ENCODE measurements around the gene TMEM250.

The TMEM250 gene

DNA sequence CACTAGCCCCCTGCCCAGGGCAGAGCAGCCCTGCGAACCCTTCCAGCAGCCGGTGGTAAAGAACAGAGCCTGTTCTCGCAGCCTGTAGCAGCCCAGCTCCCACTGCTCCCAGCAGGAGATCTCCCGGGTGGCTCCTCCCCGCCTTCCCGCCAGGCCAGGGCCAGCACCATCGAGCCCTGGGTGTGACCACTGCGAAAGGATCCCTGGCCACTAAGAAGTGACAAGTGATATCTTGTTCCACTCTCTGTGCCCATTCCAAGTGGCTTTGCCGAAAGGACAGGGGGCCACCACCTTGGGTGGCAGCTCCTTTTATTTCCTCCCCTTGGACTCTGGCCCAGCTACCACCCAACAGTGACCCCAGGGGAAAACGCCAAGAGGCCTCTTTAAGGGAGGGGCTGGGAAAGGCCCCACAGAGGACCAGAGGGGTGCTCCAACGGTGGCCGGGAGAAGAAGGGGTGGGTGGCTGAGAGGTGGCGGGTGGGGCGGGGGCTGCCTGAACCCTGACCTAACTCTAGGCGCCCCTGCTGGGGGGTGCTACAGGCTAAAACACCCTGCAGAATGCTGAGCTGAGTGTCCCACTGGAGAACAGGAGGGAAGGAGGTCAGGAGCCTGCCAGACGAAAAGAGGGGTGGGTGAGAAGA, 25.2 kb downstream of the TMEM250 start:
- DNase-seq: no peak

DNA sequence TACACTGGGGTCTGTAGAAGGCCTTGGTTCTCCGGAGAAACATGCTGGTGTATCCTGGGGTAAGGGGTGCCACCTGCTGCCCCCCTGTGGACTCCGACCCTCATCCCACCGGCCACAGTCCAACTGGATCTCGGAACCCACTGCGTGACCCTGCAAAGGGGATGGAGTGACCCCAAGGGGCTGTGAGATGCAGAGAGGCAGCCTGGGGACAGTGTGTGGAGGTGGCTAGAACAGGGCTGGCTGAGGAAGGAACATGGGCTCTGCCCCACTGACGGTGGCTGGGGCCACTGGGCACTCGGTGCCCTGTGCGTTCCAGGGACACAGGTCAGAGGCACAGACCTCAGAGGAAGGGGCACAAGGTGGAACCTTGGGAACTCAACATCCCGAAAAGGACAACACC, 25.9 kb downstream of the TMEM250 start:
- no peak for DNase-seq

DNA sequence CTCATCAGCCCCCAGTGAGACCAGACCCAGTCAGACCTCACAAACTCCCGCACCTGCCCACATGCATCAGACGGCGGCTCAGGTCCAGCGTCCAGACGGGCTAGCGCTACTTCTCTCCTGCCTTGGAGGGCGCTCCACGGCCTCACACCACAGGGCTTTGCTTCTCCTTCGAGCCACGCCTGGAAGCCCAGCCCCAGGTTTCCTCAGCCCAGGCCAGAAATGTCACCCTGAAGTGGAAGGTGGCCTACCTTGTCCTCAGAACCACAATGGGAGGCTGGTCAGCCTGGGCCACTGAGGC, 26.4 kb downstream of the TMEM250 start:
- no peak for DNase-seq

DNA sequence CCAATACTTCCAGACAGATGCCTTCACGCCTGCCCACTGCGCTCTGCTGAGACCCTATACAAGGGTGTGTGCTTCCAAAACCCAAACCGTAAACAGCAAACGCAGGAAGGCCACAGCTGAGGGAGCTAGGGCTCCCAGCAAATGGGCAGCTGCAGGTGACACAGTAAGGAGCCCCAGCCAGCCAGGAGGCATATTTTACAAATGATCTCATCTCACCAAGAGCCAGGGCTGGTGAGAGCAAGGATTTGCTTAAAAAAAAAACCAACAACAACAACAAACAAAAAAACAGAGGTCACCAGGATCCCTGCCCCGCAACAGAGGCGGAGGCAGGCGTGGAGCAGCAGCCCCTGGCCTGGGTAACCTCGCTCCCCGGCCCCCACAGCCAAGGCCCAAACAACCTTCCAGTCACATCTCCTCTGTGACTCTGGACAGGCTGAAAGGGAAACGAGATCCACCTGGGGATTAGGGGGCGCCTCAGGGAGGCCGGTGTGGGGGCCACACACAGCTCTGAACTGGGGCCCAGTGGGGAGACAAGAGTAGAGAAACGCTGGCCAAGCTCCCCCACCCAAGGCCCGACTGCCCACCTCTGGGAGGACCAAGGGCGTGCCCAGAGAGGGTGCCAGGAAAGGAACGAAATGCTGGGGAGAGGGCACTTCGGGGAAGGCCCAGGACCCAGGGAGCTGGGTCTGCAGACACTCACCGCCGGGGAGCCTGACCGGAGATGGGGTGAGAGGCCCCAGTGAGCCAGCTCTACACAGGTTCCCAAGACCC, 26.9 kb downstream of the TMEM250 start:
- no peak for DNase-seq

DNA sequence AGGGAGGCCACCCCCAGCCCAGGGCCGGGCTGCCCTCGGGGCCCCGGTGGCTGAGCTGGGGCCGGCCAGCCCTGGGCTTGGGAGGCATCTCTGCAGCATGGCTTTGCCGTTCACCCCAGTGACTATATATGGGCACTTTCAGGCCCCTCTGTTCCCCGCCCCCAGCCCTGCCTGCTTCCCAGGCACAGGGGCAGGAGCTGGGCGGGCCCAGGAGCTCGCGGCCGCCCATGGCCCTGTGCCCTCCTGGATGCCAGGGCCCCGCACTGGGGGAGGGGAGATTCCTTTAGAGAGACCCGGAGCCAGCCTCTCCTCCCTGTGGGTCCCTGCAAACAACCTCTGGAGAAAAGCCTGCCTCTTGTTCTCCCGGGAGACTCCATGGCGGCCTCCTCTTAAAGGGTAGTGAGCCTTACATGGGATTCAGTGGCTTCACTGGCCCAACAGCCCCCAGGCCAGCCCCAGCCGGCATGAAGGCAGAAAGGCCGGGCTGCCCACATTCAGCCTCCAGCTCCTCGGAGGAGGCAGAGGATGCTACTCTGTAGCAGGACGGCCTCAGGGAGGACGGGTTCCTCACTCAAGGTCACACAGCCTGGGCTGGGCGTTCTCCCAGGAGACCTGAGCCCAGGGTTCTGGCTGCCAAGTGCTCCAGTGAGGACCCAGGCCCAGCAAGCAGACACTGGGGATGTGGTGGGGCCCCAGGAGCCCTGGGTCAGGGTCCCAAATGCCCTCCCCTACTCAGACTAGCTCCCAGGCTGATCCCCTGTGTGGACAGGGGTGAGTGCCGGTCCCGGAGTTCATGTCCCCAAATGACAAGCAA, 27.7 kb downstream of the TMEM250 start:
- DNase-seq: no peak

DNA sequence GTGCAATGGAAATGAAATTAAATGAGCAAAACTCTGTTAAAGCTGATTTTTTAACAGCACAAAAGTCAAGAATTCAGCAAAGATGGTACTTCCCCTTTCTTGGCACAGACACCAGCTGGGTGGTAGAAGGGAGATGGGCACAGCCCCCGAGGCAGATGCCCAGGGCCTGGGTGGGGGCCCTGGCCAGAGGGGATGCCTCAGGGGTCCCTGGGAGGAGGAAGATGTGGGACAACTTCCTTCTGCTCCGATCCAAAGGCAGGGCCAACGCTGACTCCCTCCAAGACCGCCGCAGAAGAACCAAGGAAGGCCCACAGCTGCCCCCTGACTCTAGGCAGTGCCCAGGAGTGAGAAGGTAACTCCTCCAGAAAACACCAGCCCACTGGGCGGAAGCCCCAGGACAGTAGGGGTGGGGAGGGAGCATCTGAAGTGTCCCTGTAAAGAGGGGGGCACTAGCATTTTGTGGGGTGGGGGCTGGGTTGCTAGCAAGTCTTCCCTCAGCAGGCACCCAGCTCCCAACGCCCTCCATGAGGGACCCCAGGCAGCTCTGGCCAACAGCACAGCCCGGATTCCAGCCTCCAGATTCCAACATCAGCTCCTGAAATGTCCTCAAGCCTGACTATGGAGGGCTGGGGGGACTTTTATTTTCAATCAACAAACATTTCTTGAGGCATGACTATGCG, 28.5 kb downstream of the TMEM250 start:
- no peak for DNase-seq

DNA sequence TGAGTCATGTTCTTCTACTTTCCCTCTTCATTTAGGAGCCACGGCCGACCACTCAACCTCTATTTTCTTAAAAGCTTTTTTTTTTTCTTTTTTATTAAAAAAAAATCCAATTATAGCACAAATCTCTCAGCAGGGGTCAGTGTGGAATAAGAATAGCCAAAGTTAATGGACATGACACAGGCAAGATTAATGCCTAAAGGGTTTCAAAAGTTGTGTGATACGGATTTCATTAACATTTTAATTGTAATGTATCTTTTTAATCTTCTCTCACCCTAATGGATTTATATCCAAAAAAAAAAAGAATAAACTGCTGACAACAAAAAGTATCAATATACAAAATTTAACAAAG, 29.0 kb downstream of the TMEM250 start:
- peak; percentile 58 for DNase-seq

DNA sequence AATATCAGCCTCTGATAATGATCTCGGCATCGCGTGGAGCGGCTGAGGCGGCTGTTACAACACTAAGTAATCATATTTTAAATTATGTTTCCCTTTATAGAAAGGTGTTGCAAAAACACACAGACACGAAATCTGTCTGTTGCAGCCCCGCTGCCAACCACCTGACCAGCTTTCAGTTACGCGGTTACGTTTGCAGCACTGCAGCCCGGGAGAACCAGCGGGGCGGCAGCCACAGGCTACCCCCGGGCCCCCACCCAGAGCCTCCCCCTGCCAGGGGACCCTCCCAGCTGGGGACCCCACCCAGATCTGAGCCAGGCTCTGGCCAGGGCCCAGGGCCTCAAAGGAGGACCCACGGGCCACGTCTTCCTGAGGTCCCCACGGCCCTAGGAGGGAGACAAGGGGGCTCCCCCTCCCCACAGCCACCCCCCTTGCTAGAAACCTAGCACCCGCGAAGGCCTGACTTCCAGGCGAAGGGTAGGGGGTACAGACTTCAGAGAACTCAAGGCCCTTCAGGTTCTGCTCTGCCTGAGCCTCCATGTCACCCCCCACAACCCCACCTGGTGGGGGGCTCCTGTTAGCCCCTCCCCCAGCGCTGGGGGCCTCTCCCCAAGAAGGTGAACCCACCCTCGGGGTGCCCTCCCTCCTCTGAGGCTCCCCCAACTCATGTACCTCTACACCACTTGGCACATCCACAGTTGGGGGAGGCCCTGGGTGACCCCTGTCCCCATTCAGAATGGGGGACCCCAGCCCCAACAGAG, 29.6 kb downstream of the TMEM250 start:
- no peak for DNase-seq

DNA sequence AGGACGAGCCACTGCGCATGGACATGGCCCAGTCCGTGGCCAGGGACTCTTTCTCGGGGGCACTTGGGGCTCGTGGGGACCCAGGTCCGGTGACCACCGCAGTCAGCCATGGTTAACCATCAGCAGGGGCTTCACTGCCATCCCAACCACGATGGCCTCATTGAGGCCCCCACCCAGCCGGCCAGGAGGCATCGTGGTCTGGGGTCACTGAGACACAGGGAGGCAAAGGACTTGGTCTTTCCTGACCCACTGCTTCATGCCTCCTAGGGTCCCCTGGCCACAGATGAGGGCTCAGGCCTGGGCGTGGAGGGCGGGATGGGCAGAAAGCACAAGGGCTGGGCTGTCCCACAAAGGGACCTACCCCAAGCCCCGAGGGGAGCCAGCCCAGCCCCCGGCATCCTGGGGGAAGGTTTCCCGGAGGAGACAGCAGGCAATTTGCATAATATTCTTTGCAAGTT, 30.2 kb downstream of the TMEM250 start:
- DNase-seq: no peak

DNA sequence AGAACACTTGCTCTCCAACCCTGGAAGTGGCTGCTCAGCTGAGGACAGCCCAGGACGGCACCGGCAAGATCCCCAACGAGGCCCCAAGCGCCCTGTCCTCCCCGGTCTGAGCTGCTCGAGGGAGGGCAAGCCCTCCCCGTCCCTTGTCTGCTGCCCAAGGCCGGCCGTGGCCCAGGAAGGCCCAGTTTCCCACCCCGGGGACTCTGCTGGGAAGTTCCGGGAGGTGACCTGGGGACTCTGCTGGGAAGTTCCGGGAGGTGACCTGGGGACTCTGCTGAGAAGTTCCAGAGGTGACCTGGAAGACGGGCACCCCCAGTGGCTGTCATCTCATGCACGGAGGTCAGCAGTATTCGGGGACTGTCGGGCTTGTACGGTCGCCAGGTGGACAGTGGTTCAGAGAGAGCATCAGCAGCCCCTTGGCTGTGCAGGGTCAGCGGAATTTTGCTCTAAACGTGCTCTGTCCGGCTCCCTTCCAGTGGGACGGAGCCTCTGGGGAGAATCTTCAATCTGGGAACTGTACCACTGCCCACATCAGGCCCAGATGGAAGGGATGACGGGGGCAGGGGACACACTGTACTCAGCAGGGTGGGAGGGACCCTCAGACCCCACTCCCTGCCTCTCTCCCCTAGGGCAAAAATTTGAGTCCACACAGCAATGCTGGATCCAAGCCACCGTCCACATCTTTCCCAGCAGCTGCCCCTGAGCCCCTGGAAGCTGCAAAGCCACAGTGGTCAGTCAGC, 30.8 kb downstream of the TMEM250 start:
- no peak for DNase-seq

DNA sequence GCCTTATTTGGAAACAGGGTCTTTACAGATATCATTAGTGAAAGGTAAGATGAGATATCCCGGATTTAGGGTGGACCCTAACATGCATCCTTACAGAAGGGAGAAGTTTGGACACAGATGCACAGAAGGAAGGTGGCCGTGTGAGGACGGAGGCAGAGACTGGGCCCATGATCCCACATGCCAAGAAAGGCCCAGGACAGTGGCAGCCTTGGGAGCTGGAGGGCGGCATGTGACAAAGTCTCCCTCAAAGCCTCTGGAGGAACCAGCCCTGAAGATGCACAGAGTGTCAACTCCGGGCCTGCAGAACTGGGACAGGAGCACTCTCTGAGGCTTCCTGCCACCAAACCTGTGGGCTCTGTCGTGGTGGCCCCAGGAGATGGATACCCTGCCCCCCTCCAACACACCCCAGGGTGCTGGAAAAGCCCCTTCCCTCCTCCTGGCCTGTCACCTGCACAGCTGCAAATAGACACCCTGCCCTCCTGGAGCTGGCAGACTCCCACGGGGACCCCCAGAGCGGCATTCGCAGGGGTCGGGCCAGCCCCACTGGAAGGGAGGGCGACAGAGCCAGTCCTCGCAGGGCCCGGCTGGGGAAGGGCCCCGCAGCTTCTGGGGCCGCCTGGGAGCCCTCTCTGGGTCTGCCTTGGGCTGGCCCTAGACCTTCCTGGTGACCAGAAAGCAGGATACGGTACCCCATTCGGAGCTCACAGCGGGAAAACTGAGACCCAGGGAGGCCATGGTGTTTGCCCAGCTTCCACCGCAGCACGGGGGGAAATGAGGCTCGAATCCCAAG, 31.5 kb downstream of the TMEM250 start:
- no peak for DNase-seq

DNA sequence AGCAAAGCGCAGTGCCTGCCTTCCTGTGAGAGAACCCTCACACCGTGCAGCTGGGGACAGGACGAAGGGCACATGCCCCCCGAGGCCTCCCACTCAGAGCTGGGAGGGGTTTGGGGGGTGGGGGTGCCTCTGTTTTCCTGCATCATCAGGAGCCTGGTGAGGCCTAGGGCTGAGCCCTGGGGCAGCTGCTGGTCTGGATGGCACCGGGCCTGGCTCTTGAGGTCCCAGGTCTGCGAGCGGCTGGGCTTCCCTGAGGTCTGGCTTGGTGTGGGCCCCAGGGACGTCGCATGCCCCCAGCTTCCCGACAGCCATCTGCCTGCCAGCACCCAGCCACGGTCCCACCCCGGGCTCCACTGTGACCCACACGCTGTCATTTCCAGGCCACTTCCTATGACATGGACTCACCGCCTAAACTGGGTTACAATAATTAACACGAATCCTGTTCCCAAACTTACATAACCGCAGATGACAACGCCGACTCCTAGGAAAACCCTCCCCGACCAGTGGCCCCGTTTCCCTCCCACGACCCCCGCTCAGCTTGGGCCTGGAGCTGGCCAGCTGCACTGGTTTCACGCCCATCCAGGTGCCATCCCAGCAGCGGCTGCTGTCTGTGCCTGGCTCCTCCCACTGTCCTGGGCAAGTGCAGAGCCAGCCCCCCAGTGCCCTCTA, 32.3 kb downstream of the TMEM250 start:
- DNase-seq: no peak

DNA sequence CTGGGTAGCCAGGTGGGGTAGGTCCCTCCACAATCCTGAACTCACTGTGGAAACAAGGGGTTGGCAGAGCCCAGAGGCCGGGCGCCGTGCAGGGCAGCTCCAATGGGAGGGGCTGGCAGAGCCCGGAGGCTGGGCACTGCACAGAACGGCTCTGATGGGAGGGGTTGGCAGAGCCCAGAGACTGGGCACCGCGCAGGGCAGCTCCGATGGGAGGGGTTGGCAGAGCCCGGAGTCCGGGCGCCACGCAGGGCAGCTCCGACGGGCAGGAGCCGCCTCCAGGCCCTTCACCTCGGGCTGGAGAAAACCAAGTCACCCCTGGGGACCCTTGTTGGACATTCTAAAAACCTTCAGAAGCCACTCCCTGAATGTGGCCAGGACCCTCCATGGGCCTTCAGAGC, 32.9 kb downstream of the TMEM250 start:
- DNase-seq: no peak

DNA sequence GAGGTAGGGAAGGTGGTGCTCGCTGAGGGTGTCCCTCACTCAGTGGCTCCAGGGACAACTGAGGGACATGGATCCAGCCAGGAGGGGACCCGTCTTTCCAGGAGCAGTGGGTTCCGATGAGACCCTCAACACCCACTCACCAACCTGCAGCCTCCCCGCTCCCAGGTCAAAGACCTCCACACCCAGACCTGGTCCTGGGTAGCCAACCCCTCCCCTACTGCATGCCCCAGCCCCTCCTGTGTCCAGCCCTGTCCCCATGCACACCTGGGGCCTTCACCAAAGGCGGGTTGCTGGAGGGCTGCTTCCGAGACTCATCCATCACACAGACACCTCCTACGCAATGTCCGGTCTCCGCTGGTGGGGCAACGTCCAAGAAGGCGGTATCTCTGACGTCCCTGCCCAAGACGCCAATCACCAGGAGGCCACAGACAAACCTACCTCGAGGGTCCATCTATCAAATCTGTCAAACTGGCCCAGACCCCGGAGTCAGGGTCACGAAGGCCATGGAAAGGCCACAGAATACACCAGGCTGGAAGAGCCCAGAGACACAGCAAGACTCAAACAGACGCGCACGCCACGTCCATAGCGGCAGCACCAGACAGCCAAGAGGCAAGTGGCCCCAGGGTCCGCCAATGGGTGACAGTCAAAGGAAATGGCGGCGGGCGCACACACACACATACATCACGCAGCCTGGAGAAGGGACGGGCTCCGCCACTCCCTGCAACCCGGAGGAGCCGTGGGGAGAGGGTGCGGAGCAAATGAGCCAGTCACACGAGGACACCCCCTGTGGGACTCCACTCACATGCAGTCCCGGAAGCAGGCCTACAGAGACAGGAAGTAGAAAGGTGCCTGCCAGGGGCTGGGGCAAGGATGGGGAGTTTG, 34.4 kb downstream of the TMEM250 start:
- DNase-seq: no peak

DNA sequence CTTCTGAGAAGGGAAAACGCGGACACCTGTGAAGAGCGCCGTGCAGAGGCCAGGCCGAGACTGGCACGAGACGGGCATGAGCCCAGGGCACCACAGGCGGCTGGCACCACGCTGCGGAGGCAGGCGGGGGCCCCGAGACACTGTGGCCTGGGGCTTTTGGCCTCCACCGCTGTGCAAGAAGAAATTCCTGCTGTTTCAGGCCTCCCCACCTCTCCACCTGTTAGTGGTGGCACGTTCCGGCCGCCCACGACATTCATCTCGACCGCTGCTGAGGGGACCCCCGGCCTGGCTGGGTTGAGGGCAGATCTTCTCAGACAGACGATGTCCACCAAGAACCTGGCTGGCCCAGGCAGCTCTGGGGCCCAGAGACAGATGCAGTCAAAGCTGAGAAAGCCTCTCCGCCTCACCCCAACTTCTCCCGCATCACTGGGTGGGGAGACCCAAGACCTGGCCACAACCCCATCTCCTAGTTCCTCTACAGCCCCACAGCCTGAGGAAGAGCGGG, 35.1 kb downstream of the TMEM250 start:
- no peak for DNase-seq

DNA sequence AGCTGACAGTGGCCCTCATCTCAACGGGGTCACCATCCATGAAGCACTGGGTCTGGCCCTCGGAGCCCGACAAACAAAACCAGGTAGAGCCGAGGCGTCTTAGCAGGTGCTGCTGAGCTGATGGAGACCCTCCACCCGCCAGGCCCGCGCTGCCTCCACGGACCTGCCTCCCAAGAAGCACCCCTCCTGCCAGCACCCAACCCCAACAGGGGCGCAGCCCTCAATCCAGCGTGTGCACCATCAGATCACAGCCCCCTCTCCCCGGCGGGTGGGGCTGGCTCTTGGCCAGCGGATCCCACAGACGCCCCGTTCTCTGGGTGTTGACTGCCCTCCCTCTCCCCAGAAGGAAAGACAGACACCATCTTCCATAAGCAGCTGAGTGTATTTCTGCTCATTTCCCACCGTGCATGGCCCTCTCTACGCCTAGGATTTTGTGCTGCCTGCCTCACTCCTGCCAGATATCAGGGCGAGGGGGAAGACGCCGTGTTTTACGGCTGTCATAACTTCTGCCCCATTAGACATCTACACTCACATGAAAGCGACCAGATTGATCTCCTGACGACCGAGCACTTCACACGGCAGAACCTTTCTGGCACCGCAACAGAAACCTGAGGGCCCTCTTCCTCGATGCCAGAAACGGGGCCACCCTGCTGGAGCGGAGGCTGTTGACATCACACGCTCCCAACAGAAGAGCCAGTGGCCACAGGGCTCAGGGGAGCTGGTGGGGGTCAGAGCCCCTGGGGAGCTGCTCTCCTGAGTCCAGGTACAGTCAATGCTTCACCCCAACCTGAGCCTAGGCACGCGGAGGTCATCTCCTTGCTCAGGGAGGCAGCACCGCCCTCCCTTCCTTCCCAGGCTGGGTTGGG, 35.9 kb downstream of the TMEM250 start:
- no peak for DNase-seq

DNA sequence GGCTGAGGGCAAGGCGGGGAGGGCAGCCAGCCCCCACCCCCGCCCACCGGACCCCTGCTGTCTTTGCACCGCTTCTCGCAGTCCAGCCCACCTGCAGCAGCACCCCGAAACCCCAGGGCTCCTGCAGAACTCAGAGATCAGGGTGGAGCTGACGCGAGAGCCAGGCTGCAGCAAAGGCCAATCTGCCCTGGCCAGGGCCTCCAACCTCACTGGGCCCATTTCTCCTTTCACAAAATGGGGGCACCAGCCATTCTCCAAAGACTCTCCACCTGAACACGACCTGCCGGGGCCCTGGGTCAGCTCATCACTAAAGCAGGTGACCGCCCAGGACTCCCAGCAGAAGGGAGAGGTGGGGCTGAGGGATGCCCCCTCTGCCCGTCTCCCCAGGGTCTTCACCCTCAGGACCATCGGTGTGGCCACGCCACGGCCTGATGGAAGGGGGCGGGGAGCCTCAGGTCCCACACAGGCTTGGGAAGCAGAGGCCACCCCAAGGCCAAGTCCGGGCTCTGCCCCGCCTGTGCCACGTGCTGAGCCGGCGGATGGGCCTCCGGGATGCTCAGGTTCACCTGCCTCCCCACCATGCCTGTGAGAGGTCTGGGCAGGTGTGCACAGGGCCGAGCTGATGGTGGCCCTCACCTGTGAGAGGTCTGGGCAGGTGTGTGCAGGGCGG, 36.7 kb downstream of the TMEM250 start:
- no peak for DNase-seq

Measured in eye (tissue), 1 donor.